ENCODE results near the gene RNF212.

GRCh38 chr4:1026115-1026514 lies 87.2 kb downstream of the RNF212 start:
- TF ChIP-seq CTCF (IDR thresholded peaks at IDR 0.05; ENCODE audit: low read depth, low read length) = no peak
- no peak for TF ChIP-seq EZH2phosphoT487 (IDR thresholded peaks at IDR 0.05; ENCODE audit: low read depth)

Data from OCI-LY3 (cell line).